GM21360 (cell line): ENCODE data around the gene CD79A.

Experiments used
- ATAC-seq: cut with Tn5 transposase; IDR thresholded peaks from one replicate; pipeline ENCODE4 v1.9.1; 2021; ENCODE audit warnings: mild to moderate bottlenecking, moderate library complexity; ENCODE audit not compliant: unreplicated experiment

CD79A gene

DNA sequence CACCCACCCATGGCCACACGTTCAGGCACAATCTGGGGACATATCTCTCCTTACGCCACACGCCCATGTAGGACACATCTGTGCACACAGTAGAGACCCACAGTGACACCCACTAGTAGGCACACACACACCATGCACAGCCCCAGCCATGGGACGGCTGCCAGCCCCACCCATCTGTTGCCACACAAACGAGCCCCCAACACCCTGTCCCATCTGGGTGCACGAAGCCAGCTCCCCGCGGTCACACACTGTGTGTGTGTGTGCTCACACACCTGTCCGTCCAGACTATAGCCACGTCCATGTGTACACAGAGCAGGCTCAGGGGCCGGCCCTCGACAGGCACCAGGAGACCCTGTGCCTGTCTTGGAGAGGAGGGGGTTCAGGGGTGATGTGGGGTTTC lies 40.6 kb downstream of the CD79A start:
- ATAC-seq = no peak

GRCh38 chr19:41918095-41918494 lies 41.0 kb downstream of the CD79A start:
- ATAC-seq = no peak

- no peak for ATAC-seq
These were observed 41.7 kb downstream of the CD79A start for GRCh38 chr19:41918653-41919244.

DNA sequence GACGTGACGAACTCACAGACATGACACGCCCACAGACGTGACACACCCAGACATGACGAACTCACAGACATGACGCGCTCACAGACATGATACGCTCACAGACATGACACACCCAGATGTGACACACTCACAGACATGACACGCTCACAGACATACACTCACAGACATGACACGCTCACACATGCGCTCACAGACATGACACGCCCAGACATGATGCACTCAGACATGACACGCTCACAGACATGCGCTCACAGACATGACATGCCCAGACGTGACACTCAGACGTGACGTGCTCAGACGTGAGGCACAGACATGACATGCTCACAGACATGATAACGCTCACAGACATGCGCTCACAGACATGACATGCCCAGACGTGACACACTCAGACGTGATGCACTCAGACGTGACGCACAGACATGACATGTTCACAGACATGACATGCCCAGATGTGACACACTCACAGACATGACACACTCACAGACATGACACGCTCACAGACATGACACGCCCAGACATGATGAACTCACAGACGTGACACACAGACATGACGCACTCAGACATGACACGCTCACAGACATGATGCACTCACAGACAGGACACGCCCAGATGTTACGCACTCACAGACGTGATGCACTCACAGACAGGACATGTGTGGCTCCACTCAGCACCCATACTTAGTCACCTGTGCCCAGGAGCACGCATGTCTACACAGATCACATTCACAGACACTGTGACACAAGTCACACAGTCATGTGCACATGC lies 43.1 kb downstream of the CD79A start:
- ATAC-seq = no peak

- no peak for ATAC-seq
These were observed 44.0 kb downstream of the CD79A start for GRCh38 chr19:41920882-41921576.

GRCh38 chr19:41921577-41922576 lies 44.8 kb downstream of the CD79A start:
- no peak for ATAC-seq

- ATAC-seq = no peak
These were observed 45.5 kb downstream of the CD79A start for GRCh38 chr19:41922585-41922984.

DNA sequence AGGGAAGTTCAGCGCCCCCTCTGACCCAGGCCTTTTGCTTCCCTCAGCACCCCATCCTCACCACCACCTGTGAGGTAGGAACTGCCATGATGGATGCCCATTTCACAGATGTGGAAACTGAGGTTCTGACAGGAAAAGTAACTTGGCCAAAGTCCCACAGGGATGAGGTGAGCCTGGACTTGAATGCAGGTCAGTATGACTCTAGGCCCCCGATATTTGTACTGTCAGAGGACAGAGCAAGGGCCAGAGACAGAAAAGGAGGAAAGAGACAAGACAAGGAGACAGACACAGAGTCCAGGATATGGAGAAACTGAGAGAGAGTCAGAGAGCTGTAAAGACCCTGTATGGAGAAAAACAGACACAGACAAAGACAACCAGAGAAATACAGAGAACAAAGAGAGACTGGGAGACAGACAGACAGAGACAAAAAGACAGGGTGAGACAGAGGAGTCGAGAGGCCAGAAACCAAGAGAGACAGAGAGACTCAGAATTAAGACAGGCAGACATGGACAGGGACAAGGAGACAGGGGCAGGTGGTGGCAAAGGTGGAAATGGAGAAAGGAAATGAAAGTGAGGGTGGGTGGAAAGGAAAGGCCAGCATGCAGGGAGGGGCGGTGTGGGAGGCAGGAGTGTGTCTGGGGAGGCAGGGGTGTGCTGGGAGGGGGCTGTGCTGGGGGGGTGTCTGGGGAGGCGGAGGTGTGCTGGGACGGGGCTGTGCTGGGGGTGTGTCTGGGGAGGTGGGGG lies 46.1 kb downstream of the CD79A start:
- ATAC-seq = no peak

- no peak for ATAC-seq
These were observed 47.4 kb downstream of the CD79A start for GRCh38 chr19:41924151-41925145.

DNA sequence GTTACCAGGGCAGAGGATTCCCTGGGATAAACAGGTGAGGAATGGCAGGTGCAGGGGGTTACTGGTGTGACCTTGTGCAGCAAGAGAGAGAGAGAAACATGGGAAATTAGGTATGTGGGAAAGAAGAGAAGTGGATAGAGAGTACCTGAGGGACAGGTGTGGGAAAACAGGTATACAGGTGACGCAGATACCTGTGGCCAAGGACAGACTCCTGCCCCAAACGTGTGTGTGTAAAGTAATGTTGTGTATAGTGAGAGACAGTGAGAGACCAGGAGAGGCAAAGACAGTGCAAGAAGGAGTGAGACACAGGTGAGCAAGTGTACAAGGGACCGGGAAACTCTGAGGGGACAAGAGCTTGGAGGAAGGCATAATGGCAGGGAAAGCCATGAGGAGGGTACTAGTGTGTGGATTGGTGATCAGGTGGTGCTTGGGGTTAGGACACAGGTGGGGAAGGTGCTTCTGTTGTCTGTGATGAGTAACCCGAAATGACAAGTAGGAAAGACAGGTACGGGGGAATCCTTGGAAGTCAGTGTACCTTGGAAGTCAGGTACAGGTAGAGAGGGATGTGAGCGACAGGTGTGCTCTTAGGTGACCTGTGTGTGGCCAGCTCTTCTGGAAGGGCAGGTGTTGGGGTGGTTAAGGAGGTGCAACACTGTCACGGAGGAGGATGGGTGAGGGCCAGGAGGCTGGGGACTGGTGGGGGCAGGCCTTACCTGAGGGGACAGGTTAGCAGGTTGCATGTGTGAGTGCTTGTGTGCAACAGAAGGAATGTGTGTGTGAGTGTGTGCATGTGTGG lies 48.3 kb downstream of the CD79A start:
- ATAC-seq = no peak

DNA sequence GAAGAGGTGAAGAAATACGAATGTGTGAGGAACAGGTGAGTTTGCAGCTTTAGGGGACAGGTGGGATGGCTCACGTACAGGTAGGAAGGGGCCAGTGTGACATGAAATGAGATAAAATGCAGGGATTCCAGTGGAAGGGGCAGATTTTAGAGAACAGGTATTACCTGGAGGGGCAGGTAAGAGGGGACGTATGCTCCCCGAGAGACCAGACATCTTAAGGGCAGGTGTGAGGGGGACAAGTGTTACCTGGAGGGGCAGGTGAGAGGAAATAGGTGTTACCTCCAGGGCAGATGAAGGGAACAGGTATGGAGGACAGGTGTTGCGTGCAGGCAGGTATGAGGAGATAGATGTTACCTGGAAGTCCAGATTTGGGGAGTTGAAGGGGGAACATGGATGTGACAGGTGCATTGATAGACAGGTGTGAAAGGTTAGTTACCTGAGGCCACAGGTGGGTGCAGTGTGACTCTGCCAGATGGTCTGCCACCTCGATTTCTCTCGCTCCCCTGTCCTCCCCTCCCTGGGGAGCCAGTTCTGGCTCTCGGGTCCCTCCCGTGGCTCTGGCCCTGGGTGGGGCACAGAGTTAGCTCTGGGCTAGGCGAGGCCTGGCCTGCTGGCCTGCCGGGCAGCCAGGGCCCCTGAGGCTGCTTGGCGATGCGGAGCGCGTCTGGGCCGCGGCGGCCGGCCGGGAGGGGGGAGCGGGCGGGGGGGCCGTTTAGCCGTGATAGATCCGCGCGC lies 49.1 kb downstream of the CD79A start:
- no peak for ATAC-seq

DNA sequence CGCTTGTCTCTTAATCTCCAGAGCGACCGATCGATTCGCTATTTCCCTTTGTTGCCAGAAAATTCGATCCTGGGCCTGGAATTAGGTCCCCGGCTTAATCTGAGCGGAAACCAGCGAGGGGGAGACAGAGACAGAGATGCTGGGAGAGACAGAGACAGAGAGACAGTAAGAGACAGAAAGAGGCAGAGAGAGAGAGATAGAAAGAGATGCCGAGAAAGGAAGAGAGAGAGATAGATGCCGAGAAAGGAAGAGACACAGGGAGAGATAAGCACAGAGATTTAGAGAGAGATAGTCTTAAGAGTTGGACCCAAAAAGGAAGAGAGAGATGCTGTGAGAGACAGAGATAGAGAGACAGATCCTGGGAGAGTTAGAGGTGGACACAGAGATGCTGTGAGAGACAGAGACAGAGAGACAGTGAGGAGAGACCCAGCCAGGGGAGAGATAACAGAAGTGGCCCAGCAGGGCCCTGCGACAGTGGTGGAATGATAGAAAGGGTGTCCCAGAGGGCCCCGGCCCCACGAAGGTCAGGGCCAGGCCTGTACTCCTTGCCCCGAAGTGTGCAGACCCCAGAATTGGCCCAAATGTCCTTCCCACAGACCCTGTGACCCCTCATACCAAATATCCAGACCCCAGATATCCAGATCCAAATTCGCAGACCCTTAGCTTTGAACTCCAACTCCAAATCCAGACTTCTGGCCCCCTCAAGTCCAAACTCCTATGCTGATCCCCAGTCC lies 49.9 kb downstream of the CD79A start:
- ATAC-seq = no peak

GRCh38 chr19:41927497-41928192 lies 50.6 kb downstream of the CD79A start:
- no peak for ATAC-seq

DNA sequence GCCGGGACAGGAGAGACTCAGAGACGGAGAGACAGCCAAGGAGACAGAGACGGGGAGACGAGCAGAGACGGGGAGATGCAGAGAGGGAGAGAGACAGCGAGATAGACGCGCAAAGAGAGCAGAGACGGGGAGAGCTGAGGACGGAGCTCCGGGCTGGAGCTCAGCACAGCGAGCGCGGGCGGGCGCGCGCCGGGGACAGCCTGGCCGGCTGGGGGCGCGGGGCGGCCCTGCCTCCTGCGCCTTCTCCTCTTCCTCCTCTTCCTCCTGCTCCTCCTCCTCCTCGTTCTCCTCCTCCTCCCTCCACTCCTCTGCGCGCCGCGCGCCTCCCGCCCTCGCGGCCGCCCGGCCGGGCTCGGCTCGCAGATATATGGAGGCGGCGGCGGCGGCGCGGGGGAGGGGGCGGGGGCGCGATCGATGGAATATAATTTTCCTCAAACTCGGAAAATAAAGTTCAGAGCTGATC lies 51.2 kb downstream of the CD79A start, which contains the start of gene ERFL:
Gene ERFL, minus strand, starts transcription at position 229 of the 463 bp plus-strand sequence. CDS start 15,530 bp downstream, outside the sequence.
- ATAC-seq = no peak

DNA sequence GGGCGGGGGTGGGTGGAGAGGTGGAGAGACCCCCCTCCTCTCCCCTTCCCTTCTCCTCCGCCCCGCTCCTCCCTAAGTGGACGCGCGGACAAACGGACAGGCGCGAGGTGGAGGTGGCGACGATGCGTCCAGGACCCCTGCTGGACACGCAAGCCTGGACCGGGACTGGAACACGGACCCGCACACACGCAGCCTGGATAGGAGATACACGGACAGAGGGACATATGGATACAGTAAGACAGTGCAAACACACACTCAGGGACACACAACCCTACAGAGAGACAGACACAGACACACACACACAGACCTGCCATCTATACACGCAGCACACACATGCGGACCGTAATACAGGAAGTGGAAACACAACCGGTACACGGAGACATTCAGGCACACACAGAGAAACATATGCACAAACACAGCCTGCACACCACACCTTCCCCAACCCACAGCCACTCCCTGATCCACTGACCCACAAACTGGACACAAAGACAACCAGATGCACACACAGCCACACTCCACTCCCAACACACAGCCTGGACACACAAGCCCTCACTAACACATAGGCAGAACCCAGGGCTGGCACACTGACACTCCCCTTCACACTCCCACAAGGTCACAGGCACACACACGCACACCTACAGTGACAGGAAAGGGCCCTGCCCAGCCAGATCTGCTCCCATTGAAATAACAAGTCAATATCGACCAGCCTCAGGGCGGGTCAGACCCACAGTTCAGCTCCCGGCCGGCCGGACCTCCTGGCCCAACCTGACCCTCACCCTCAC lies 51.9 kb downstream of the CD79A start:
- ATAC-seq = no peak
